SKM-1 treated with dmso at 0.1 percent for 144 hours (cell line): Measurements from ENCODE around the gene SLC25A29.

Experiments used
- DNase-seq: peaks from one replicate; lab custom pipeline; 2025; ENCODE audit not compliant: unreplicated experiment; lab: John Stamatoyannopoulos, UW

The SLC25A29 gene

DNA sequence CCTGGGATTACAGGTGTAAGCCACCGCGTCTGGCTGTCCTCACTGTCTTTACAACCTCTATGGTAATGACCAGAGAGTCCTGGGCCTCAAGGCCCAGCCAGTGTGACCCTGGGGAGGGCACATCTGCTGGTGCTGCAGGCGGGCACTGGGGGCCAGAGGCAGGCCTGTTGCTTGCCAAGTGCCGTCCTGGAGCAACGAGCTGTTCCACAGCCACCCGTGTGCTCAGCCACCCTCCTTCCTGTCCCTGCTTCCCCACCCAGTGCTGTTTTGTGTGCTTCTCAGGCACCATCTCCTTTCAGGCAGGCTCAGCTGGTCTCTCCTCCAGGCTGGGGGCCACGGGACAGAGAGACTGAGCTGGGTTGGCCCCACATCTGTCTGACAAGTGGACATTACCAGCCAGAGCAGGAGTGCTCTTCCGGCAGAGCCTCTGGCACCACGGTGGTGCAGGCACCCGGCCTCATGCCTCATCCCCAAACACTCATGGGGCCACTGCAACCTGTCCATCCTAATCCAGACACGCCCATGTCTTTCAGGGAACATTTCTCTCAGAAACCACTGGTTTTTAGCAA, 25.9 kb upstream of the SLC25A29 start:
- DNase-seq: no peak

- no peak for DNase-seq
Measured at GRCh38 chr14:100330388-100330931, 24.2 kb upstream of the SLC25A29 start.

DNA sequence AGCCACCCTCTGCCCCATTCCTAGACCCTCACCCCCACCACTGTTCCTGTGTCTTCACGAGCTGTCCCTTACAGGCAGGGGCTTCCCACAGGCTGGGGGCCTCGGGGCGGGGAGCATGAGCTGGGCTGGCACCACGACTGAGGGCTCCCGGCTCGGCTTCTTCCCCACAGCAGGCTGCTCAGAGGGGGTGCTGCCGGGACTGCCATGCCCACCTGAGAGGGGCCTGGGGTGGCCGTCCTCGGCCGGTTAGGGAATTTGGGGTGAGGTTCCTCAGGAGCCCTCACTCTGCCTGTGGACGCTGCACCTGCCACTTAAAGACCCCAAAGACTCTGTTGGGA, 23.7 kb upstream of the SLC25A29 start:
- DNase-seq: no peak

GRCh38 chr14:100329233-100330006, 23.2 kb upstream of the SLC25A29 start:
- DNase-seq: no peak

DNA sequence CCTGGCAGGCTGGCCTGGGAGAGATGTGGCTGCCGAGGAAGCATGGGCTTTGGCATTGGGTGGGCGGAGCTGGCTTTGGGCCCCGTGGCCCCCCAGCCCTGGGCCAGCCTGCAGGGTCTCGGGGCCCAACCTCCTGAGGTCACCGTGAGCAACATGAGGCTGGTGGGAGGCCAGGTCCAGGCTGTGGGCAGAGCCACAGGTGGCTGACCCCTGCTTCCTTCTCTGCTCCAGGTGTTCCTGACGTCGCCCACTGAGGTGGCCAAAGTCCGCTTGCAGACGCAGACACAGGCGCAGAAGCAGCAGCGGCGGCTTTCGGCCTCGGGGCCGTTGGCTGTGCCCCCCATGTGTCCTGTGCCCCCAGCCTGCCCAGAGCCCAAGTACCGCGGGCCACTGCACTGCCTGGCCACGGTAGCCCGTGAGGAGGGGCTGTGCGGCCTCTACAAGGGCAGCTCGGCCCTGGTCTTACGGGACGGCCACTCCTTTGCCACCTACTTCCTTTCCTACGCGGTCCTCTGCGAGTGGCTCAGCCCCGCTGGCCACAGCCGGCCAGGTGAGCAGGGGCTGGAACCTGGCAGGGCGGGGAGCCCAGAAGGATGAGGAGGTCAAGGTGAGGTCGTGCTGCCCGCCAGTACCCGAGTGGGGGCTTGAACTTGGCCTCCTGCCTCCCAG, 22.4 kb upstream of the SLC25A29 start:
- no peak for DNase-seq

GRCh38 chr14:100327128-100327527, 20.9 kb upstream of the SLC25A29 start:
- no peak for DNase-seq

GRCh38 chr14:100325958-100326357, 19.7 kb upstream of the SLC25A29 start:
- DNase-seq: no peak

DNA sequence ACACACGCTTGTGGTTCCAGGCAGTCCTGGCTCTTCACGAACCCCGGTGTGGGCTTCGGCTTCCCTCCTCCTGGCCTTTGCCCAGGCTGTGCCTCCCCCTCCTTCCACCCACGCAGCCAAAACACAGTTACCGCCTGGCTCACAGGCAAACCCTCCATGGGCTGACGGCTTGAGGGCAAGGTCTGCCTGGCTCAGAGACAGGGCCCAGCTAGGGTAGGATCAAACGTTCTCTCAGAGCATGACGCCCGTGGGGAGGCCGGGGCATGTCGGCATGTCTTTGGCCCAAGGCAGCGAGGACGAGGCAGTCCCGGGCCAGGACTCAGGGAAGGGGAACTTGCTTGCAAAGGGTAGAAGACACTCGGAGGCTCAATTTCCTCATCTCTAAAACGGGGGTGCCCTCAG, 19.0 kb upstream of the SLC25A29 start:
- DNase-seq: no peak

GRCh38 chr14:100323942-100324307, 17.7 kb upstream of the SLC25A29 start:
- DNase-seq: no peak

DNA sequence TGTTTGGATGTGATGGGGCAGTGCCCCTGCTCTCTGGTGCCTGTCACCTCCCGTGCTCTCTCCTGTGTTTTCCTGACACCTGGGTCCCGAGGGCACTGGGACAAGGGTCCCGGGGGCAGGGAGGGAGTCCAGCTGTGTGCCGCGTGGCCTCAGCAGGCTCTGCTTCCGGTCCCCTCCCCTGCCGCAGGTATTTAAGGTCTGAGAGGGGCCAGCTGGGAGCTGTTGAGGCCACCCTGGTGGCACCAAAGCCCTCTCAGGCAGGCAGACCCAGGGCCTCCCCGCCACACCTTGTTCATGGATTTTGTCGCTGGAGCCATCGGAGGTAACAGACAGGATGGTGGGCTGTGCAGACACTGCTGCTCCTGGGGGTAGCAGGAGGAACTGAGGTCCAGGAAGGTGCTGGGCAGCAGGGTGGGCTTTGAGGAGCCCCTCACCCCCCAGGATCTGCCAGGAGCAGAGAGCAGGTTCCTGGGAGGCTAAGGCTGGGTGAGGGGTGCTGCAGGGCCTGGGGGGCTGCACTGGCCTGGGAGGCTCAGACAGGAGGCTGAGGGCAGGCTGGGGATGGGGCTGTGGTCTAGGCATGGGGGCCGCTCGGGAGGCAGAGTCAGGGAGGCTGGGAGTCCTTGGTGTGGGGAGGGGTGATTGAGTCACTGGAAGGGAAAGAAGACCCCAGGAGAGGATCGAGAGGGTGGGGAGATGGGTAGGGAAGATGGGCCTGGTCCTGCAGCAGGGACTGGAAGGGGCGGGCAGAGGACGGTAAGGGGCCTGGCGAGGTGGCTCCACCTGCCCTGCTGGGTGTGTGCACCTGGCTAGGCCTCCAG, 17.1 kb upstream of the SLC25A29 start, which contains the start of gene SLC25A47:
SLC25A47 (plus strand) TSS at position 219 of the 821 bp plus-strand sequence; CDS start at position 295, 76 bp downstream.
- DNase-seq: no peak

GRCh38 chr14:100322138-100322957, 16.1 kb upstream of the SLC25A29 start:
- DNase-seq: no peak

- no peak for DNase-seq
Measured at GRCh38 chr14:100321473-100322137, 15.4 kb upstream of the SLC25A29 start.

GRCh38 chr14:100320157-100320856, 14.1 kb upstream of the SLC25A29 start:
- DNase-seq: no peak

DNA sequence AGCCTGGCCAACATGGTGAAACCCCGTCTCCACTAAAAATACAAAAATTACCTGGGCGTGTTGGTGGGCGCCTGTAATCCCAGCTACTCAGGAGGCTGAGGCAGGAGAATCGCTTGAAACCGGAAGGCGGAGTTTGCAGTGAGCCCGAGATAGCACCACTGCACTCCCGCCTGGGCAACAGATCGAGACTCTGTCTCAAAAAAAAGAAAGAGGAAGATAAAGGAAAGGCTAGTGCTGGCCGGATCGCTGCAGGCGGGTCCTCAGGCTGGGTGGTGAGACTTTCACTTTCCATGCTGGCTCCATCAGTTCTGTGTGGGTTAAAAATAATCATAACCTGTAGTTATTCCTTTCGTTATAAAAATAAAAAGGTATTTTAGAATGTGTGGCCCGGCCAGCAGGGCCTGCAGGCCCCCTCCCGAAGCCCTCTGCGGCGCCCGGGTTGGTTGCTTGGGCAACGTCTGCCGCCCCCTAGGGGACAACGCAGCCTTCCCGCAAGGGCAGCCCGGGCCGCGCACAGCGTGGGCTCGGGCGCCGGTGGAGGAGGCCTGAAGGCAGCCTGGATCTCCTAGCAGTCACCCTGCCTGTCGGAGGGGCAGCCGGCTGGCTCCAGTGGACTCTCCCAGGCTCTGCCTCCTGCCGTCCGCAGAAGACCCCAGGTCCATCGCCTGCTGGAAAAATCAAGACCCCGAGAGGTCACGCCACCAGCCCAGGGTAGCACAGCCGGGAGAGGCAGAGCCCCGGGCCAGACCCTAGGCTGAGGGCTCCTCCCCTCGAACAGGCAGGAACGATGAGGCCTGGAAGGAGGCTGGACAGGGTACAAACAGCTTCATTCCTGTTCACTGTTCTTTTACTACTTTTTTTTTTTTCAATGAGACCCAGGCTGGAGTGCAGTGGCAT, 11.9 kb upstream of the SLC25A29 start:
- no peak for DNase-seq

DNA sequence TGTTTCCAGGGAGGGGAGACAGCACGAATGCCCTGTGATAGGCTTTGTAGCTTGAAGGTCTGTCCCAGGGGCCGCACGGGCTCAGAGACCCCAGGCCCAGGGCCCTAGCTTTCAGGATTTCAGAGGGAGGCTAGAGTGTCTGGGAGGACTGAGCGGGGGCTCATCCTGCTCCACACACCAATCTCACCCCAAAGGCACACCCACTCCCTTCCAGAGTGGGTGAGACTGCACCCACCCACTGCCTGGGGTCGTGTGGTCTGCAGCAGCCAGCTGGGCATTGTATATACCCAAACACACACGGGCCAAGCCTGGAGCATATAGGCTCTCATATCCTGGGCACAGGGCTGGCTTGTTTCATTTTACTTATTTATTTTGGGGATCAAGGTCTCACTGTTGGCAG, 11.1 kb upstream of the SLC25A29 start:
- no peak for DNase-seq

- no peak for DNase-seq
Measured at GRCh38 chr14:100314724-100315123, 8.5 kb upstream of the SLC25A29 start.

DNA sequence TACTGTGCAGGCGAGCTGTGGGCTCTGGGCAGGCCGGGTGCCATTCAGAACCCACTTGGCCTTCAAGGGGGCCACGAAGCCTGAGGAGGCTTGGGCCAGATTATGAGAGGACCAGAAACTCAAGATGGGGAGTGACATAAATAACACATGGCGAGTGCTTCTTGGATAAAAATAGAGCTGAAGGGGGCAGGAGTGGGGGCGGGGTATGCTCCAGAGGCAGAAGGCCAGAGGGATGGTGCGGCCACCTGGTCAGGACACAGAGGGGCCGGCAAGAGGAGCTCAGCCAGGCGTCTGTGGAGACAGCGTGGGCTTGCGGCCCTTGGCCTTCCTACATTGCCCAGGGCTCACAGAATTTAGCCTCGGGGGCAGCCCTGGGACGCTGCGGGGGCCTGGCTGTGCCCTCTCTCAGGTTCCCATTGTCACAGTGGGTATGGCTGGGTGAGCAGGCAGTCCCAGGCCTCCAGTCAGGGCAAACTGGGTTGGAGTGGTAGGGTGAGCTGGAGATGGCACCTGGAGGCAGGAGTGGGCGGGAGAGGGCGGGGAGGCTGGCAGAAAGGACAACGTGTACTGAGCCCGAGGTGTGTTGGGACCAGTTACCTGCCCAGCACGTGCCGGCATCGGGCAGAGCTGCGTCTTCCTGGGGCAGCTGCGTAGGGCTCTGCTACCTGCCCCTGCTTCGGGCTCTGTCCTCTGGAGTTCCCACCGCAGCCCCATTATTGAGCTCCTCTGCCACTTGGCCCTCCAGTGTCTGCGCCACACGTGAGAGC, 7.4 kb upstream of the SLC25A29 start:
- no peak for DNase-seq
